MM.1S (cell line): Measurements from ENCODE around the gene BAZ1A.

Experiments used
- DNase-seq: peaks from one replicate; pipeline ENCODE4 v3.0.0-alpha.2; 2015
- H2AFZ ChIP-seq: fragments of 300-600 bp; sonication (generic); 2 replicates; pipeline ENCODE4 v1.6.0; 2016; ENCODE audit warnings: antibody characterized with exemption, low read length
- H3F3A ChIP-seq: fragments of 300-600 bp; sonication (generic); 2 replicates; pipeline ENCODE4 v1.6.1; 2016; ENCODE audit warnings: mild to moderate bottlenecking, antibody characterized with exemption, low read length, moderate library complexity, mixed read lengths; ENCODE audit not compliant: insufficient read depth
- H3K27ac ChIP-seq: fragments of 300-600 bp; sonication (generic); 2 replicates; pipeline ENCODE4 v1.5.1; 2016; ENCODE audit warnings: mild to moderate bottlenecking, low read length
- H3K27me3 ChIP-seq: fragments of 300-600 bp; sonication (generic); replicated peaks from 2 replicates; pipeline ENCODE4 v1.6.0; 2016; ENCODE audit warnings: low read length; ENCODE audit not compliant: insufficient read depth
- H3K36me3 ChIP-seq: fragments of 300-600 bp; sonication (generic); replicated peaks from 2 replicates; pipeline ENCODE4 v1.6.1; 2016; ENCODE audit warnings: mild to moderate bottlenecking, low read length, mixed read lengths; ENCODE audit not compliant: insufficient read depth
- H3K4me1 ChIP-seq: fragments of 300-600 bp; sonication (generic); 2 replicates; pipeline ENCODE4 v1.6.1; 2016; ENCODE audit warnings: low read length, mixed read lengths
- H3K4me2 ChIP-seq: fragments of 300-600 bp; sonication (generic); 2 replicates; pipeline ENCODE4 v1.6.0; 2016; ENCODE audit warnings: low read depth, low read length
- H3K4me3 ChIP-seq: fragments of 300-600 bp; sonication (generic); 2 replicates; pipeline ENCODE4 v1.5.1; 2016; ENCODE audit warnings: low read length, mixed read lengths
- H3K79me2 ChIP-seq: fragments of 300-600 bp; sonication (generic); 2 replicates; pipeline ENCODE4 v1.6.1; 2016; ENCODE audit warnings: mixed run types, low read length, mixed read lengths
- H3K9ac ChIP-seq: fragments of 300-600 bp; sonication (generic); 2 replicates; pipeline ENCODE4 v1.6.1; 2016; ENCODE audit warnings: low read length, mixed read lengths
- H3K9me2 ChIP-seq: fragments of 300-600 bp; sonication (generic); replicated peaks from 2 replicates; pipeline ENCODE4 v1.6.1; 2016; ENCODE audit warnings: mild to moderate bottlenecking, low read length, mixed read lengths; ENCODE audit not compliant: insufficient read depth
- H3K9me3 ChIP-seq: fragments of 300-600 bp; sonication (generic); replicated peaks from 2 replicates; pipeline ENCODE4 v1.6.1; 2016; ENCODE audit warnings: mild to moderate bottlenecking, low read length, mixed read lengths; ENCODE audit not compliant: insufficient read depth
- H4K20me1 ChIP-seq: fragments of 300-600 bp; sonication (generic); 2 replicates; pipeline ENCODE4 v1.6.1; 2016; ENCODE audit warnings: mild to moderate bottlenecking, low read length, moderate library complexity, mixed read lengths; ENCODE audit not compliant: insufficient read depth
- CTCF ChIP-seq: fragments of 300-600 bp; sonication (generic); IDR thresholded peaks from 2 replicates; pipeline ENCODE4 v1.5.1; 2016; ENCODE audit warnings: antibody characterized with exemption, low read length, mixed read lengths
- EZH2 ChIP-seq: fragments of 300-600 bp; sonication (generic); optimal IDR thresholded peaks from 2 replicates; pipeline ENCODE3; 2017; ENCODE audit warnings: low read depth, mild to moderate bottlenecking, antibody characterized with exemption, low read length, mixed read lengths
- EZH2phosphoT487 ChIP-seq: fragments of 300-600 bp; sonication (generic); IDR thresholded peaks from 2 replicates; pipeline ENCODE4 v1.6.1; 2018; ENCODE audit warnings: antibody characterized with exemption, low read length

The BAZ1A gene

GRCh38 chr14:34710744-34711143, 164.4 kb downstream of the BAZ1A start:
- peaks cover 19% of the 10 kb centered on the region for H3K4me1 ChIP-seq
- H3K4me2 ChIP-seq: peak overlapping the region; percentile 66; the same call in 1 of the 2 replicates
- peaks cover 3% of the 10 kb centered on the region; the same call in 1 of the 2 replicates for H3F3A ChIP-seq
- H3K79me2 ChIP-seq: peaks cover 28% of the 10 kb centered on the region
- H3K4me3 ChIP-seq: no peak overlapping the region
- TF ChIP-seq EZH2phosphoT487: no peak
- no peaks in the 10 kb centered on the region for H3K36me3 ChIP-seq
- H3K9me2 ChIP-seq: no peaks in the 10 kb centered on the region
- no peaks in the 10 kb centered on the region for H3K9me3 ChIP-seq
- peak overlapping the region; percentile 49; the same call in 1 of the 2 replicates for H3K27ac ChIP-seq
- H3K27me3 ChIP-seq: no peaks in the 10 kb centered on the region
- no peak overlapping the region; the same call in 1 of the 2 replicates for H3K9ac ChIP-seq
- H4K20me1 ChIP-seq: no peaks in the 10 kb centered on the region
- H2AFZ ChIP-seq: no peak overlapping the region
- DNase-seq: no peak

- peaks cover 19% of the 10 kb centered on the region for H3K4me1 ChIP-seq
- H3K9ac ChIP-seq: no peak overlapping the region
- no peak overlapping the region for H3K4me3 ChIP-seq
- no peak overlapping the region for H2AFZ ChIP-seq
- H4K20me1 ChIP-seq: no peaks in the 10 kb centered on the region
- no peak for TF ChIP-seq CTCF
- no peak for TF ChIP-seq EZH2phosphoT487
- no peak for TF ChIP-seq EZH2
- H3K9me2 ChIP-seq: no peaks in the 10 kb centered on the region
- peaks cover 28% of the 10 kb centered on the region for H3K79me2 ChIP-seq
- no peak overlapping the region for H3K27ac ChIP-seq
- no peaks in the 10 kb centered on the region for H3K27me3 ChIP-seq
- no peak for DNase-seq
- no peaks in the 10 kb centered on the region for H3K36me3 ChIP-seq
- H3K4me2 ChIP-seq: no peak overlapping the region
- H3F3A ChIP-seq: peaks cover 3% of the 10 kb centered on the region; the same call in 1 of the 2 replicates
- H3K9me3 ChIP-seq: no peaks in the 10 kb centered on the region
These were observed 165.2 kb downstream of the BAZ1A start for GRCh38 chr14:34710006-34710405.

- no peak overlapping the region for H3K27ac ChIP-seq
- no peaks in the 10 kb centered on the region; the same call in 1 of the 2 replicates for H3F3A ChIP-seq
- no peaks in the 10 kb centered on the region for H3K9me3 ChIP-seq
- no peak for DNase-seq
- H3K4me1 ChIP-seq: peaks cover 19% of the 10 kb centered on the region
- no peaks in the 10 kb centered on the region for H3K27me3 ChIP-seq
- H3K4me2 ChIP-seq: no peak overlapping the region
- no peak overlapping the region for H2AFZ ChIP-seq
- no peaks in the 10 kb centered on the region for H3K36me3 ChIP-seq
- H3K4me3 ChIP-seq: no peak overlapping the region
- TF ChIP-seq EZH2phosphoT487 (no peak), CTCF (no peak), EZH2 (no peak)
- no peak overlapping the region for H3K9ac ChIP-seq
- no peaks in the 10 kb centered on the region for H4K20me1 ChIP-seq
- no peaks in the 10 kb centered on the region for H3K9me2 ChIP-seq
- peaks cover 16% of the 10 kb centered on the region for H3K79me2 ChIP-seq
These were observed 167.4 kb downstream of the BAZ1A start for GRCh38 chr14:34707722-34708121.
